T47D (cell line): ENCODE data around the gene CUBN.

Experiments used
- DNase-seq, 2 experiments: peaks; one replicate each; pipeline versions ENCODE4 v3.0.0 to v3.0.0-alpha.2; 2011 to 2012; ENCODE audit warnings: low read depth in 1 of 2, low spot score in 1 of 2
- JUND ChIP-seq: IDR thresholded peaks from 2 replicates; pipeline ENCODE4 v1.6.1; 2012; ENCODE audit warnings: low read depth
- in situ Hi-C: cut with HindIII; loops from 2 replicates; pipeline ENCODE4 v1.10.0; 2016; ENCODE audit warnings: low sequenced_read_pairs, low pct_unique_long_range_greater_than_20kb

CUBN gene

DNA sequence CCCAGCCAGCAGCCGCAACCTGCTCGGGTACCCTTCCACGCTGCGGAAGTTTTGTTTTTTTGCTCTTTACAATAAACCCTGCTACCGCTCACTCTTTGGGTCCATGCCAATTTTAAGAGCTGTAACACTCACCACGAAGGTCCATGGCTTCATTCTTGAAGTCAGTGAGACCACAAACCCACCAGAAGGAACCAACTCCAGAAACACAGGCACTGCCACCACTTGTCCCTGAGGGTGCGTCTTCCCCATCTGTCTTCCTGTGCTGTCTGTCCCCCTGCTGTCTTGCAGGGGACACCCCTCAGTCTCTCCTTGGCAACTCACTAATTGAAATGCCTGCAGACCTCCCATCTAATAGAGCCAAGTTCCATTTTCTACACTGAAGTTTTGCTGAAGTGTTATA is 263.8 kb downstream of the CUBN start:
- no peak for TF ChIP-seq JUND
- DNase-seq: no peak
- in situ Hi-C loops: no loop called here

DNA sequence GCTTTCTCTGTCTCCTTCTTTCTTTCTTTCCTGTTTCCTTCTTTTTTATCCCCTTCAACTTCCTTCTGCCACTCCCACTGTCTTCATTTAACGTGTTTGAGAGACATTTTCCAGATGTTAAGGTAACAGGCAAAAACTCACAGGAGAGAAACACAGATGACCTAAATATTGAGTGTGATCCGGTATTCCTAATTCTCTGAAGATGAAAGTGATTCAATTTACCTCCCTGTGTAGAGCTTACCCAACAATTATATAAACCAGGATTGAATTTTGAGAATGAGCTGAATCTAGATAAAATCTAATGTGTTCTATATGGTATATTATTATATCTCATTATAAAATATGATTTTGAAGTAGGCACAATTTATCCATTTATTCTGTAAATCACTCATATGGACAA is 265.8 kb downstream of the CUBN start:
- DNase-seq: no peak
- TF ChIP-seq JUND: no peak
- in situ Hi-C loops: no loop called here

DNA sequence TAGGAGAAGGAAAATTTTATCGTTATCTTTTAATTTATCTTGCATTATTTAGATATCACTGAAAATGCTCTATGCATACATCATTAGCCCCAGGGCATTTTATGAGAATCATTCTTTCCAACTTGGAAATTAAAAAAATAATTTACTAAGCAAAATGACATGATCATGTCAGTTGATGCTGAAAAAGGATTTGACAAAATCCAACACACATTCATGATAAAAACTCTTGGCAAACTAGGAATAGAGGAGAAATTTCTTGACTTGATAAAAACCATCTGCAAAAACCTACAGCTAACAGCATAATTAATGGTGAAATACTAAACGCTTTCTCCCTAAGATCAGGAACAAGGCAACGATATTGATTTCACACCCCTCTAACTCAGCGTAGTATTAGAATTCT is 272.2 kb downstream of the CUBN start:
- TF ChIP-seq JUND: no peak
- in situ Hi-C loops: no loop called here
- no peak for DNase-seq

DNA sequence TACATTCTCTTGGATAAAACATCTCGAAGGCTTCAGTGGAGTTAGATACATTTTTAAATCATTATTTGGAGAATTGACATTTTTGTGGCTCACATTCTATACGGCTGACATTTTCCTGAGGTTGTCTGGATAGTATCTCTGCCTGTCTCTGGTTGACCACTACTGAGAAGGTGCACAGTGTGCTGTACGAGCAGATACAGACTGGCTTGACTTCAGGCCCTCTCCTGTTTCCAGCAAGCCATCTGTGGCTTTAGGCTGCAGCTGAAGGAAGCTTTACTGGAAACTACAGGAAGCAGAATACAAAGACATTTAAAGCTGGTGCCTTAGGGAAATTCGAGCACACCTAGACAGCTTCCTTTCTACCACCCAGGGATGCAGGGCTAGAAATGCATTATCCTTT is 273.0 kb downstream of the CUBN start:
- TF ChIP-seq JUND: no peak
- in situ Hi-C loops: no loop called here
- DNase-seq: no peak

DNA sequence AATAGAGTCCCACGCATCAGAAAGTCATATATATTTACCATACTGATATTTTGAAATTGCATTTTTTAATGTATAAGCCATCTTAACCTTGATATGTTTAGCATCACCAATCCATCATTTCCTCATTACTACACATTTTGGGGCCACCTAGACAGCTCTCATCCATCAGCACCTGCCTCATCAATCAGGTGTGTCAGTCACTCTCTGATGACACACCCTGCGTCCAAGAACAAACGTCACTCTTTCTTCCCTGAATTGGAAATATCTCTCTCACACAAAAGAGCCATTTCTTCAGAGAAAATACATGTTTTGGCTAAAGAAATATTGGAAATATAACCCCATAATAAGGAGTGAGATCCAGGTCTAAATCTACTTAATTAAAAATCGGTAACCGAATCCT is 273.5 kb downstream of the CUBN start:
- no peak for DNase-seq
- TF ChIP-seq JUND: no peak
- in situ Hi-C loops: no loop called here

DNA sequence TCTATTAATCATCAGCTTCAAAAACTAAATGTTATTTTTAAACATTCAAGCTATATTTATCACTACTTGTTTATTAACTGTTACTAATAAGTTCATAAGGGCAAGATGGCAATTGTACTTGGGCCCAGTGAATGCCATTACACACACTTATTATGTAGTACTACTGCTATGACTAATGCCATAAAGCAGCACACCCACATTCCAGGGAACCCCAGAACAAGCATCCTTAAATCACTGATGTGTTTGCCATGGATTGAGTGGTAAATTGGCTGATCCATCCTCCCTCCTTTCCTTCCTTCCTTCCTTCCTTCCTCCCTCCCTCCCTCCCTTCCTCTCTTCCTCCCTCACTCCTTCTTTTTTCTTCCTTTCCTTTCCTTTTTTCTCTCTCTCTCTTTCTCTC is 275.0 kb downstream of the CUBN start:
- no peak for TF ChIP-seq JUND
- in situ Hi-C loops: no loop called here
- no peak for DNase-seq

DNA sequence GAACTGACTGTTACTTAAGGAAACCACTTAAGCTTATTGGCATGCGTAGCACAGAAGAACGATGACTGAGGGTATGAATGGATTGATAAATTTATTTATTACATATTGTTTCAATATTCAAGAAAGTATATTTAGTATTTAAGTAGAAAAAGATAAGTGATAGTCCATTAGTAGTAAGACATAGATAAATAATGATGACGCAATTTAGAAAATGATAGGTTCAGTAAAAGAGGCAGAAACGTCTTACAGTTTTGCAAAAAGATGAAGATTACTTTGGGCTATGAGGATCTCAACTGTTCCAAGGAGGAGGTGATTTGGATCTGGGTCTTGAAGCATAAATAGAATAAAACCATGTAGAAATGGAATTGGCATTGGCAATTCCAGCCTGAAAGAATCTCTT is 275.8 kb downstream of the CUBN start:
- in situ Hi-C loops: no loop called here
- TF ChIP-seq JUND: no peak
- no peak for DNase-seq

DNA sequence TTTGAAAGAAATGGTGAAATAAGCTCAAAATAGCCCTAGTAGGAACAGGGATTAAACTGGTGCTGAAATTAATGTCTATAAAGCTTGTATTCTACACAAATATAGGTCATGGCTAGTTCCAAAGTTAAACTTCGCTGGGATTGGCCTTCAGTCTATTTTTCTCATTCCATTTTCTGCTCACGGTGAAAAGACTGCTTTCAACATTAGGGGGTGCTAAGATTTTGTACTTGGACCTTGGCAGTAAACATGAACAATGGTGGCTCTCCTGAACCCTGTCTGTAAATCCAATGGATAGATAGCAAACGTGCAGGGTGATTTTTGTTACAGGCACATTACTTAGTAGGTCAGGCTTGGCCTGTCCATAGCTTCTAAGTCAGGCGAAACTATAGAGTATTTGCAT is 276.4 kb downstream of the CUBN start:
- DNase-seq: peak in 1 of 2 experiments; percentile 58
- no peak for TF ChIP-seq JUND
- in situ Hi-C loops: no loop called here

DNA sequence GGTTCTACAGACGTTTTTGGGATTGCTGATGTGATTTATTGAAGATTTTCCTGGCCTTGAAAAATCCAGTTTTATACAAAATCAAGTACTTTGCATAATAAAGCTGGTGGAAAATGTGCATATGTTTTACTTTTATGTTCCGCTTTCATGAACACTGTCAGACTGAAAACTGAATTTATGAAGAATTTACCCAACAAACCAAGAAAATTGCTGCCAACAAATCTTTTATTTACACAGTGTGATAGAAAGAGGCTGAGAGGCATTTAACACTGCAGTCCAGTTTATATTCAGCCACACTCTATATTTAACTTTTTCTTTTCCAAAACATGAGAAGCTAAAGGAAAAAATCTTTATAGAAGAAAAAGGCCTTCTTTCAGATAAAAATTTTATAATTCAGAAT is 277.0 kb downstream of the CUBN start:
- TF ChIP-seq JUND: no peak

DNA sequence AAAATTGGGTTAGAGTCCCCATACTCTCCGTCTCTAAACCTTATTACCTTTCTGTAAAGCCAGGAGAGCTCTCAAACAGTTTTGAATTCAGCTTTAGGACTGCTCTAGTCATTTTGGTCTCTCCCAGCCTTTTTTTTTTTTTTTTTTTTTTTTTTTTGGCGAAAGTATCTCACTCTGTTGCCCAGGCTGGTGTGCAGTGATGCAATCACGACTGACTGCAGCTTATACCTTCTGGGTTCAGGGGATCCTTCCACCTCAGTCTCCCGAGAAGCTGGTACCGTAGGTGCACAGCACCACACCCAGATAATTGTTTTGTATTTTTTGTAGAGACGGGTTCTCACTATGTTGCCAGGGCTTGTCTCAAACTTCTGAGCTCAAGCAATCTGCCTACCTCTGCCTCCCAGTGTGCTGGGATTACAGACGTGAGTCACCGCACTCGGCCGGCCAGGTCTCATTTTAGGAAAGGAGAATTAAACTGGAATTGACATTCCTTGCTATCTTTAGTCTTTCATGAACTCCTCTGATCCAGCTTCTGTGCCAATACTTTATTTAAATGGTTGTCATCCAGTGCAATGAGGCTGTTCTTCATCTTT is 281.0 kb downstream of the CUBN start:
- DNase-seq: no peak
- no peak for TF ChIP-seq JUND
- in situ Hi-C loops: no loop called here

More for the DNA sequence above, 277.0 kb downstream of the CUBN start:
- no peak for DNase-seq
- in situ Hi-C loops: no loop called here

DNA sequence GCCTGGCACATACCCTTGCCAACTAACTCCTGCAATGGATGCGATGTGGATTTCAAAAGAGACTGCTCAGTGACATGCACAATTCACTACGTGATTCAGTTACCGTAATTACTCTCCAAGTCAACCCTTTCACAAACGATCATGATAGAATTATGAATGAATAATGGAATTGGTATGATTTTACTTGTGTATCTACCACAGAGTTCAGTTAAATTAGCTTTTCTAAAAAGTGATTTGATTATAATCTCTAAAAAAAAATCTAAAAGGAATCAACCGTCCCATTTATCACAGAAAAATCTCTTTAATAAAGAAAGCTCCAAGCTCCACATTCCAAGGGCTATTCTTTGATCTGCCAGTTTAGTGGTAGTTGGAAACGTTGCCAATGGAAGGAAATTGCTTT is 282.0 kb downstream of the CUBN start:
- DNase-seq: no peak
- TF ChIP-seq JUND: no peak
- in situ Hi-C loops: no loop called here

DNA sequence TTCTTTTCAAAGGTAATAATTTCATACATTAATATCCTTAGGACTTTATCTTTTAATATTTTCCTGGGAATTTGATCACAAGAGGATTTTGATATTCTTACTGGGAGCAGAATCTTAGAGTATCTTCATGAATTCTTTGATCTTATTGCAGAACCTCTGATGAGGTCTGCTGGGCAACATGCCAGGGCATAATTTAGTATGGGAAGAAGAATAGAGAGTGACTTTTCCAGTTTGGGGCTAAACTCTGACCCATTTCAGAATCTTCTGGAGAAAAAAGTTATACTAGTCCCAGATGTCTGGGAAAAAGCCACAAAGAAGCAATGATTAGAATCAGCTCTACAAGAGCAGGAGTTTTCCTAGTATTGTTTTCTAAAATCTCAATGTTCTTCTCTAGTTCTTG is 284.4 kb downstream of the CUBN start:
- no peak for DNase-seq
- TF ChIP-seq JUND: no peak
- in situ Hi-C loops: no loop called here

DNA sequence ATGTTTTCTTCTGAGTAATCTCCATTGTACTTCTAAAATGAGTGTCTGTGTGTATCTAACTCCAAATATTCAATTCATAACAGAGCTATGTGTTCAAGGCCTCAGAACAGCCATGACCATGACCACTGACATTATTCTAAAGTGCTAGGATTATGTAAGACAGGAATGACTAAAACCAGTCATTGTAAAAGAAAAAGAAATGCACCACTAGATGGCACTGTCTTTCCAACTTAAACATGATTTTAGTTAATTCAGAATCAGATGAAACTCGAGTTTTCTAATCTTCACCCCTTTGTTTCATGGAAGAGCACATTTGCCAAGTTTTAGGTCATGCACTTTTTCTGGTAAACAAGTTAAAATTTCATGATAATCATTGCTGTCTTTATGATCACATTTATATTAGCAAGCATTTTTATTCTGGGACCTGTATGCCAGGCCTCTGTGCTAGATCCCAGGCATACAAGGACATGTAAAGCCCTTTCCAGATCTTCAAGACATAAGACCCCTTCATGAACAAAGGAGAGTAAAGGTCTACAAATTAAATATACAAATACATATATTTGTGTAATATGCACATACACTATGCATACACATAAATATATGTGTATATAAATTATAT is 286.2 kb downstream of the CUBN start:
- in situ Hi-C loops: no loop called here
- TF ChIP-seq JUND: no peak
- DNase-seq: peak; percentile 28 to 73

DNA sequence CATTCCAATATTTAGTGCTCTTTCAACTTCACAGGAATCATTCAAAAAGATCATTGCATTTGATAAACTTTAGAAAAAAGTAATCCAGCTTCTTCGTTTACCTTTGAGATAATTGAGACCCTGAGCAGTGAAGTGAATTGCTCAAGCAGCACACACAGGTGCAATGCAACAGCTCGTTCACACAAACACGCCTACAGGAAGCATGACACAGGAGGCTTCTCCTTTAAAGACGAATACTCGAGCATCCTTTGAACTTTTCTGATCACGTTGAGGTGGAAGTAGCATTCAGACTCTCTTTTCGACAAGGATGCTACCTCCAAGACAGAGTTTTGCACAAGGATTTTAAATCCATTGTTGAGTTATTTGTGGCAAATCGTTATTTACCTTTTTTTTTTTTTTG is 294.4 kb downstream of the CUBN start:
- in situ Hi-C loops: no loop called here
- DNase-seq: no peak
- TF ChIP-seq JUND: no peak
